ENCODE data around the gene LAMB1. TPM values are rescaled to one million over a fixed set of nuclear protein-coding genes. Genes with fewer than 3 reads are reported as not detected.

Gene LAMB1
- total and polyA plus RNA-seq, 2 of the 13 experiments (the other 11 are each of a cell fraction or from before 2014, with no cell fraction given): 109 to 124 TPM

GRCh38 chr7:107955394-107955793 lies 47.6 kb downstream of the LAMB1 start:
- Histone ChIP-seq H3K4me1 (ENCODE audit: insufficient read depth, low read length) (peaks cover 43% of the 10 kb centered on the region), H3K4me2 (ENCODE audit: low read depth, low read length) (no peak overlapping the region), H3K4me3 (replicated peaks in 1 of 3; ENCODE audit: insufficient read depth in 1 of 3, low read depth in 2 of 3, low read length in 3 of 3) (no peak overlapping the region), H4K20me1 (ENCODE audit: insufficient read depth, low read length) (no peaks in the 10 kb centered on the region), H3K9me3 (ENCODE audit: low read length) (no peaks in the 10 kb centered on the region), H3K79me2 (ENCODE audit: insufficient read depth, low read length) (no peaks in the 10 kb centered on the region), H3K36me3 (replicated peaks in 1 of 2; ENCODE audit: control insufficient read depth in 1 of 2, insufficient read depth in 2 of 2, low read length in 2 of 2) (peaks cover 38 to 78% of the 10 kb centered on the region in 2 experiments), H3K27ac (ENCODE audit: extremely low read length, insufficient read depth, low read length) (no peak overlapping the region), H3K27me3 (ENCODE audit: control insufficient read depth in 1 of 2, insufficient read depth in 2 of 2, low read length in 2 of 2) (no peaks in the 10 kb centered on the region), H2AFZ (ENCODE audit: low read length) (no peak overlapping the region), H3K9ac (ENCODE audit: insufficient read depth, low read depth, low read length) (no peak overlapping the region)
- ATAC-seq (no peak), FAIRE-seq (no peak), DNase-seq (ENCODE audit: low spot score) (no peak)
- WGBS (ENCODE audit: low lambda C conversion rate): 95% methylated on average over 5 of the region's 5 CpGs
- POLR2A ChIA-PET: no interaction called here
- intact Hi-C loops (cut with micrococcal nuclease; ENCODE audit: unreplicated experiment) (no loop called here), in situ Hi-C loops (cut with HindIII; ENCODE audit: extremely low pct_ligation_motif_present, low pct_unique_long_range_greater_than_20kb) (no loop called here)
- BruUV-seq (replicated peaks): no TSS peak
- CTCF ChIA-PET (ENCODE audit: low intra/inter-chr PET ratio, low total read pairs): no interaction called here
- TF ChIP-seq RBM22 (optimal IDR thresholded peaks at IDR 0.05; ENCODE audit: low read length) (peak; percentile 38), KLF12 (CRISPR knock-in tag; IDR thresholded peaks at IDR 0.05; ENCODE audit: borderline replicate concordance) (no peak)

- Histone ChIP-seq H3K27ac (ENCODE audit: extremely low read length, insufficient read depth, low read length) (no peak overlapping the region), H3K4me3 (replicated peaks in 1 of 3; ENCODE audit: insufficient read depth in 1 of 3, low read depth in 2 of 3, low read length in 3 of 3) (no peak overlapping the region), H3K4me2 (ENCODE audit: low read depth, low read length) (no peak overlapping the region), H3K36me3 (replicated peaks in 1 of 2; ENCODE audit: control insufficient read depth in 1 of 2, insufficient read depth in 2 of 2, low read length in 2 of 2) (peaks cover 26 to 63% of the 10 kb centered on the region in 2 experiments), H3K4me1 (ENCODE audit: insufficient read depth, low read length) (peaks cover 58% of the 10 kb centered on the region), H3K79me2 (ENCODE audit: insufficient read depth, low read length) (no peaks in the 10 kb centered on the region), H3K9ac (ENCODE audit: insufficient read depth, low read depth, low read length) (no peak overlapping the region), H3K9me3 (ENCODE audit: low read length) (no peaks in the 10 kb centered on the region), H3K27me3 (ENCODE audit: control insufficient read depth in 1 of 2, insufficient read depth in 2 of 2, low read length in 2 of 2) (no peaks in the 10 kb centered on the region), H4K20me1 (ENCODE audit: insufficient read depth, low read length) (no peaks in the 10 kb centered on the region), H2AFZ (ENCODE audit: low read length) (no peak overlapping the region)
- POLR2A ChIA-PET: no interaction called here
- intact Hi-C loops (cut with micrococcal nuclease; ENCODE audit: unreplicated experiment) (no loop called here), in situ Hi-C loops (cut with HindIII; ENCODE audit: extremely low pct_ligation_motif_present, low pct_unique_long_range_greater_than_20kb) (no loop called here)
- BruUV-seq (replicated peaks): no TSS peak
- CTCF ChIA-PET (ENCODE audit: low intra/inter-chr PET ratio, low total read pairs): no interaction called here
- 74% methylated on average over 2 of the region's 2 CpGs for WGBS (ENCODE audit: low lambda C conversion rate)
- ATAC-seq (peak; percentile 48; the same call in 2 of the 3 replicates), FAIRE-seq (no peak), DNase-seq (ENCODE audit: low spot score) (peak; percentile 19)
- no peak for TF ChIP-seq ZNF557 (CRISPR knock-in tag; IDR thresholded peaks at IDR 0.05)
- no peak for TF ChIP-seq ZNF616 (CRISPR knock-in tag; IDR thresholded peaks at IDR 0.05; ENCODE audit: low read depth)
- TF ChIP-seq, protein P1, sequence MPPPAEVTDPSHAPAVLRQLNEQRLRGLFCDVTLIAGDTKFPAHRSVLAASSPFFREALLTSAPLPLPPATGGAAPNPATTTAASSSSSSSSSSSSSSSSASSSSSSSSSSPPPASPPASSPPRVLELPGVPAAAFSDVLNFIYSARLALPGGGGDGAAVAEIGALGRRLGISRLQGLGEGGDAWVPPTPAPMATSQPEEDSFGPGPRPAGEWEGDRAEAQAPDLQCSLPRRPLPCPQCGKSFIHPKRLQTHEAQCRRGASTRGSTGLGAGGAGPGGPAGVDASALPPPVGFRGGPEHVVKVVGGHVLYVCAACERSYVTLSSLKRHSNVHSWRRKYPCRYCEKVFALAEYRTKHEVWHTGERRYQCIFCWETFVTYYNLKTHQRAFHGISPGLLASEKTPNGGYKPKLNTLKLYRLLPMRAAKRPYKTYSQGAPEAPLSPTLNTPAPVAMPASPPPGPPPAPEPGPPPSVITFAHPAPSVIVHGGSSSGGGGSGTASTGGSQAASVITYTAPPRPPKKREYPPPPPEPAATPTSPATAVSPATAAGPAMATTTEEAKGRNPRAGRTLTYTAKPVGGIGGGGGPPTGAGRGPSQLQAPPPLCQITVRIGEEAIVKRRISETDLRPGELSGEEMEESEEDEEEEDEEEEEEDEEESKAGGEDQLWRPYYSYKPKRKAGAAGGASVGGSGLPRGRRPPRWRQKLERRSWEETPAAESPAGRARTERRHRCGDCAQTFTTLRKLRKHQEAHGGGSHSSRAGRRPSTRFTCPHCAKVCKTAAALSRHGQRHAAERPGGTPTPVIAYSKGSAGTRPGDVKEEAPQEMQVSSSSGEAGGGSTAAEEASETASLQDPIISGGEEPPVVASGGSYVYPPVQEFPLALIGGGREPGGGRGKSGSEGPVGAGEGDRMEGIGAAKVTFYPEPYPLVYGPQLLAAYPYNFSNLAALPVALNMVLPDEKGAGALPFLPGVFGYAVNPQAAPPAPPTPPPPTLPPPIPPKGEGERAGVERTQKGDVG (CRISPR knock-in tag; IDR thresholded peaks at IDR 0.05; ENCODE audit: borderline replicate concordance): no peak
- no peak for TF ChIP-seq GFI1 (CRISPR knock-in tag; IDR thresholded peaks at IDR 0.05; ENCODE audit: borderline replicate concordance)
- no peak for TF ChIP-seq SALL2 (CRISPR knock-in tag; IDR thresholded peaks at IDR 0.05)
- TF ChIP-seq, protein P2, sequence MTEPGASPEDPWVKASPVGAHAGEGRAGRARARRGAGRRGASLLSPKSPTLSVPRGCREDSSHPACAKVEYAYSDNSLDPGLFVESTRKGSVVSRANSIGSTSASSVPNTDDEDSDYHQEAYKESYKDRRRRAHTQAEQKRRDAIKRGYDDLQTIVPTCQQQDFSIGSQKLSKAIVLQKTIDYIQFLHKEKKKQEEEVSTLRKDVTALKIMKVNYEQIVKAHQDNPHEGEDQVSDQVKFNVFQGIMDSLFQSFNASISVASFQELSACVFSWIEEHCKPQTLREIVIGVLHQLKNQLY (CRISPR knock-in tag; IDR thresholded peaks at IDR 0.05): no peak
- TF ChIP-seq ZNF788 (CRISPR knock-in tag; IDR thresholded peaks at IDR 0.05; ENCODE audit: borderline replicate concordance): no peak
- no peak for TF ChIP-seq BCL3 (CRISPR knock-in tag; IDR thresholded peaks at IDR 0.05)
- TF ChIP-seq HOXD1 (CRISPR knock-in tag; IDR thresholded peaks at IDR 0.05): no peak
Observed at GRCh38 chr7:107953924-107954303, 49.0 kb downstream of the LAMB1 start.

Measured in HepG2 (cell line).